WTC11 (cell line): Measurements from ENCODE around the gene SLU7. TPM values are rescaled to one million over a fixed set of nuclear protein-coding genes. Genes with fewer than 3 reads are reported as not detected.

Source experiments
- ATAC-seq: fragments of 200-7000 bp; cut with Tn5 transposase; 2 replicates; pipeline ENCODE4 v1.10.0; 2021; ENCODE audit warnings: mild to moderate bottlenecking, moderate library complexity
- CTCF ChIA-PET: fragments of 300-600 bp; sonication (Branson Sonifier 250); formaldehyde crosslinking; loops from one replicate; lab custom pipeline; 2021; ENCODE audit warnings: antibody characterized with exemption; lab: Charles Lee
- POLR2A ChIA-PET: fragments of 350-600 bp; sonication (Branson Sonifier 250); formaldehyde crosslinking; loops from one replicate; lab custom pipeline; 2021; ENCODE audit warnings: antibody characterized with exemption; lab: Charles Lee
- DNase-seq: peaks from one replicate; pipeline ENCODE4 v3.0.0; 2021; ENCODE audit warnings: low spot score
- H3K27ac Mint-ChIP-seq: 2 replicates; pipeline ENCODE4 v1.8.0; 2021; ENCODE audit warnings: mixed read lengths
- H3K27me3 Mint-ChIP-seq: 2 replicates; pipeline ENCODE4 v1.8.0; 2021; ENCODE audit warnings: low read depth, mild to moderate bottlenecking, moderate library complexity, mixed read lengths
- H3K36me3 Mint-ChIP-seq: 2 replicates; pipeline ENCODE4 v1.8.0; 2021; ENCODE audit warnings: mixed read lengths
- H3K4me1 Mint-ChIP-seq: 2 replicates; pipeline ENCODE4 v1.8.0; 2022; ENCODE audit warnings: mixed read lengths
- H3K4me3 Mint-ChIP-seq: 2 replicates; pipeline ENCODE4 v1.8.0; 2021; ENCODE audit warnings: mild to moderate bottlenecking, moderate library complexity, mixed read lengths
- H3K9me3 Mint-ChIP-seq: 2 replicates; pipeline ENCODE4 v1.8.0; 2021; ENCODE audit warnings: mixed read lengths
- AFF4 ChIP-seq: sonication (generic); formaldehyde crosslinking; IDR thresholded peaks from 2 replicates; pipeline ENCODE4 v1.8.1; 2023; ENCODE audit warnings: mild to moderate bottlenecking, missing genetic modification reagents, borderline replicate concordance
- ATF6 ChIP-seq: sonication (generic); formaldehyde crosslinking; IDR thresholded peaks from 2 replicates; pipeline ENCODE4 v1.8.1; 2023; ENCODE audit warnings: mild to moderate bottlenecking, missing genetic modification reagents
- CTCF ChIP-seq: fragments of 200-600 bp; IDR thresholded peaks from 2 replicates; pipeline ENCODE4 v1.8.0; 2022; ENCODE audit warnings: antibody characterized with exemption
- ESRRA ChIP-seq: sonication (generic); formaldehyde crosslinking; IDR thresholded peaks from 2 replicates; pipeline ENCODE4 v1.8.1; 2022; ENCODE audit warnings: mild to moderate bottlenecking, missing genetic modification reagents, borderline replicate concordance
- FOXP1 ChIP-seq: sonication (generic); formaldehyde crosslinking; IDR thresholded peaks from 2 replicates; pipeline ENCODE4 v1.8.0; 2022; ENCODE audit warnings: missing genetic modification reagents, mild to moderate bottlenecking, moderate library complexity, borderline replicate concordance
- GTF2I ChIP-seq: fragments of 250-450 bp; sonication (Bioruptor Pico); conservative IDR thresholded peaks from 2 replicates; pipeline ENCODE4 v1.4.0; 2021; ENCODE audit warnings: mild to moderate bottlenecking
- HMGA2 ChIP-seq: fragments of 250-450 bp; sonication (Bioruptor Pico); IDR thresholded peaks from 2 replicates; pipeline ENCODE4 v1.4.0; 2021; ENCODE audit warnings: mild to moderate bottlenecking, moderate library complexity
- IRF1 ChIP-seq: sonication (generic); formaldehyde crosslinking; IDR thresholded peaks from 2 replicates; pipeline ENCODE4 v1.8.0; 2023; ENCODE audit warnings: missing genetic modification reagents
- JUN ChIP-seq: sonication (generic); formaldehyde crosslinking; IDR thresholded peaks from 2 replicates; pipeline ENCODE4 v1.8.0; 2023; ENCODE audit warnings: mild to moderate bottlenecking, missing genetic modification reagents
- MLX ChIP-seq: sonication (generic); formaldehyde crosslinking; IDR thresholded peaks from 2 replicates; pipeline ENCODE4 v1.8.1; 2023; ENCODE audit warnings: mild to moderate bottlenecking, missing genetic modification reagents, moderate library complexity
- SMAD4 ChIP-seq: sonication (generic); formaldehyde crosslinking; IDR thresholded peaks from 2 replicates; pipeline ENCODE4 v1.8.0; 2022; ENCODE audit warnings: mild to moderate bottlenecking, missing genetic modification reagents
- SOX15 ChIP-seq: fragments of 250-450 bp; sonication (Bioruptor Pico); IDR thresholded peaks from 2 replicates; pipeline ENCODE4 v1.9.0; 2021; ENCODE audit warnings: mild to moderate bottlenecking
- SP1 ChIP-seq: sonication (generic); formaldehyde crosslinking; conservative IDR thresholded peaks from 2 replicates; pipeline ENCODE4 v1.8.1; 2022; ENCODE audit warnings: missing genetic modification reagents
- USF1 ChIP-seq: sonication (generic); formaldehyde crosslinking; IDR thresholded peaks from 2 replicates; pipeline ENCODE4 v1.8.0; 2022; ENCODE audit warnings: mild to moderate bottlenecking, missing genetic modification reagents
- USF2 ChIP-seq: sonication (generic); formaldehyde crosslinking; IDR thresholded peaks from 2 replicates; pipeline ENCODE4 v1.8.1; 2023; ENCODE audit warnings: mild to moderate bottlenecking, missing genetic modification reagents, moderate library complexity
- ZBTB21 ChIP-seq: sonication (generic); formaldehyde crosslinking; IDR thresholded peaks from 2 replicates; pipeline ENCODE4 v1.8.1; 2023; ENCODE audit warnings: mild to moderate bottlenecking, missing genetic modification reagents, borderline replicate concordance
- ZNF219 ChIP-seq: sonication (generic); formaldehyde crosslinking; IDR thresholded peaks from 2 replicates; pipeline ENCODE4 v1.8.0; 2023; ENCODE audit warnings: missing genetic modification reagents, mild to moderate bottlenecking, borderline replicate concordance
- ZNF263 ChIP-seq: sonication (generic); formaldehyde crosslinking; IDR thresholded peaks from 2 replicates; pipeline ENCODE4 v1.8.1; 2022; ENCODE audit warnings: low read depth, mild to moderate bottlenecking, moderate library complexity, missing genetic modification reagents
- ZNF281 ChIP-seq: sonication (generic); formaldehyde crosslinking; IDR thresholded peaks from 2 replicates; pipeline ENCODE4 v1.8.0; 2023; ENCODE audit warnings: mild to moderate bottlenecking, missing genetic modification reagents
- ZNF512 ChIP-seq: sonication (generic); formaldehyde crosslinking; IDR thresholded peaks from 2 replicates; pipeline ENCODE4 v1.8.1; 2022; ENCODE audit warnings: missing genetic modification reagents, borderline replicate concordance
- total RNA-seq: library from RNA; stranded (reverse); gene quantifications from 3 replicates; pipeline ENCODE4 v1.2.3, GENCODE V29; 2021

SLU7 gene
- total RNA-seq, 1 experiment from 2014 or later: 32.5 TPM

GRCh38 chr5:160444407-160444806 lies 25.5 kb upstream of the SLU7 start:
- DNase-seq (no peak), ATAC-seq (no peak)
- Mint-ChIP-seq H3K27me3 (no peaks in the 10 kb centered on the region), H3K9me3 (peaks cover 12% of the 10 kb centered on the region; the same call in 1 of the 2 replicates), H3K36me3 (no peaks in the 10 kb centered on the region), H3K4me3 (no peak overlapping the region), H3K27ac (no peak overlapping the region), H3K4me1 (peaks cover 11% of the 10 kb centered on the region)
- TF ChIP-seq FOXP1 (CRISPR knock-in tag) (no peak), SMAD4 (CRISPR knock-in tag) (no peak), SOX15 (CRISPR knock-in tag) (no peak), ZBTB21 (no peak), ESRRA (CRISPR knock-in tag) (no peak), JUN (no peak), ATF6 (CRISPR knock-in tag) (no peak), SP1 (CRISPR knock-in tag) (no peak), USF2 (CRISPR knock-in tag) (no peak), CTCF (no peak), HMGA2 (no peak), ZNF219 (no peak), USF1 (CRISPR knock-in tag) (no peak)
- CTCF ChIA-PET: no interaction called here
- POLR2A ChIA-PET: no interaction called here

- CTCF ChIA-PET: no interaction called here
- Mint-ChIP-seq H3K27ac (no peak overlapping the region), H3K27me3 (no peaks in the 10 kb centered on the region), H3K4me3 (no peak overlapping the region), H3K9me3 (peaks cover 4% of the 10 kb centered on the region; the same call in 1 of the 2 replicates), H3K4me1 (peaks cover 14% of the 10 kb centered on the region), H3K36me3 (no peaks in the 10 kb centered on the region)
- DNase-seq: no peak
- POLR2A ChIA-PET: no interaction called here
- no peak for ATAC-seq
- TF ChIP-seq ZNF263 (CRISPR knock-in tag): no peak
- TF ChIP-seq IRF1: no peak
- TF ChIP-seq AFF4 (CRISPR knock-in tag): no peak
- no peak for TF ChIP-seq ZNF512 (CRISPR knock-in tag)
- no peak for TF ChIP-seq MLX (CRISPR knock-in tag)
- no peak for TF ChIP-seq ZNF281
- no peak for TF ChIP-seq SMAD4 (CRISPR knock-in tag)
- TF ChIP-seq GTF2I: no peak
Measured at GRCh38 chr5:160442824-160443431, 24.0 kb upstream of the SLU7 start.
